Osteoblast (primary cell): ENCODE results near the gene CFAP54. TPM values are rescaled to one million over a fixed set of nuclear protein-coding genes. Genes with fewer than 3 reads are reported as not detected.

Experiments used
- DNase-seq: peaks from one replicate; pipeline ENCODE4 v3.0.0; 2011; ENCODE audit warnings: low spot score, mixed read lengths; ENCODE audit not compliant: insufficient read length; ENCODE audit errors: missing footprints
- H2AFZ ChIP-seq: 2 replicates; pipeline ENCODE4 v1.6.0; 2011; ENCODE audit warnings: mild to moderate bottlenecking, low read length
- H3K27ac ChIP-seq: 2 replicates; pipeline ENCODE4 v1.5.1; 2011; ENCODE audit warnings: mild to moderate bottlenecking, low read depth, low read length, moderate library complexity
- H3K27me3 ChIP-seq: 2 replicates; pipeline ENCODE4 v1.6.0; 2012; ENCODE audit warnings: mild to moderate bottlenecking, control low read depth, inconsistent platforms, low read length, moderate library complexity; ENCODE audit not compliant: insufficient read depth
- H3K36me3 ChIP-seq: 2 replicates; pipeline ENCODE4 v1.5.1; 2011; ENCODE audit warnings: mild to moderate bottlenecking, low read length, control low read depth, moderate library complexity; ENCODE audit not compliant: insufficient read depth
- H3K4me1 ChIP-seq: 2 replicates; pipeline ENCODE4 v1.5.1; 2011; ENCODE audit warnings: mild to moderate bottlenecking, low read length, control low read depth, moderate library complexity; ENCODE audit not compliant: insufficient read depth
- H3K4me2 ChIP-seq: 2 replicates; pipeline ENCODE4 v1.6.0; 2011; ENCODE audit warnings: mild to moderate bottlenecking, low read length; ENCODE audit not compliant: insufficient read depth
- H3K4me3 ChIP-seq: fragments of 200-600 bp; sonication (generic); 3 replicates; pipeline ENCODE4 v1.5.1; 2012; ENCODE audit warnings: mild to moderate bottlenecking, low read length, inconsistent platforms; ENCODE audit not compliant: insufficient read depth
- H3K79me2 ChIP-seq: 2 replicates; pipeline ENCODE4 v1.6.0; 2012; ENCODE audit warnings: mild to moderate bottlenecking, low read length, control low read depth, inconsistent platforms; ENCODE audit not compliant: insufficient read depth
- H3K9me3 ChIP-seq: 2 replicates; pipeline ENCODE4 v1.5.1; 2011; ENCODE audit warnings: low read depth, low read length, control low read depth
- H4K20me1 ChIP-seq: 2 replicates; pipeline ENCODE4 v1.6.0; 2012; ENCODE audit warnings: mild to moderate bottlenecking, low read length, control low read depth; ENCODE audit not compliant: insufficient read depth
- CTCF ChIP-seq: IDR thresholded peaks from 2 replicates; pipeline ENCODE4 v1.5.1; 2011; ENCODE audit warnings: mild to moderate bottlenecking, low read depth, low read length, moderate library complexity; ENCODE audit errors: extremely low read depth
- total RNA-seq: library from RNA; depleted of rRNA; stranded (reverse); fragments of >200 nt; gene quantifications from 2 replicates; pipeline ENCODE4 v1.2.3, GENCODE V29; 2012

Gene CFAP54
- total RNA-seq, 1 donor, result 2.2 TPM

GRCh38 chr12:96677363-96677762 is 188.0 kb downstream of the CFAP54 start:
- H3K4me3 ChIP-seq, result no peak overlapping the region
- H3K4me2 ChIP-seq, result no peak overlapping the region
- no peaks in the 10 kb centered on the region for H3K4me1 ChIP-seq
- DNase-seq, result no peak
- H3K36me3 ChIP-seq, result no peaks in the 10 kb centered on the region
- H3K79me2 ChIP-seq, result no peaks in the 10 kb centered on the region
- H3K27me3 ChIP-seq, result no peaks in the 10 kb centered on the region
- H3K9me3 ChIP-seq, result no peaks in the 10 kb centered on the region
- no peak overlapping the region for H2AFZ ChIP-seq
- no peaks in the 10 kb centered on the region for H4K20me1 ChIP-seq
- no peak overlapping the region for H3K27ac ChIP-seq
- TF ChIP-seq CTCF, result no peak

GRCh38 chr12:96687719-96688118 is 198.3 kb downstream of the CFAP54 start:
- no peaks in the 10 kb centered on the region for H3K36me3 ChIP-seq
- H3K79me2 ChIP-seq, result no peaks in the 10 kb centered on the region
- no peaks in the 10 kb centered on the region for H4K20me1 ChIP-seq
- TF ChIP-seq CTCF, result no peak
- no peaks in the 10 kb centered on the region for H3K9me3 ChIP-seq
- H3K4me2 ChIP-seq, result no peak overlapping the region
- no peak overlapping the region for H3K27ac ChIP-seq
- H2AFZ ChIP-seq, result peak overlapping the region; percentile 15
- no peaks in the 10 kb centered on the region for H3K4me1 ChIP-seq
- no peak overlapping the region for H3K4me3 ChIP-seq
- DNase-seq, result no peak
- no peaks in the 10 kb centered on the region for H3K27me3 ChIP-seq

- no peak for DNase-seq
- Histone ChIP-seq H2AFZ (peak overlapping the region; percentile 63), H4K20me1 (no peaks in the 10 kb centered on the region), H3K27me3 (no peaks in the 10 kb centered on the region), H3K4me3 (peak overlapping the region; percentile 28), H3K4me2 (peak overlapping the region; percentile 41), H3K9me3 (no peaks in the 10 kb centered on the region), H3K36me3 (no peaks in the 10 kb centered on the region), H3K4me1 (no peaks in the 10 kb centered on the region), H3K79me2 (no peaks in the 10 kb centered on the region), H3K27ac (no peak overlapping the region)
- peak; percentile 28 for TF ChIP-seq CTCF
Observed at GRCh38 chr12:96698521-96698920, 209.1 kb downstream of the CFAP54 start.

DNA sequence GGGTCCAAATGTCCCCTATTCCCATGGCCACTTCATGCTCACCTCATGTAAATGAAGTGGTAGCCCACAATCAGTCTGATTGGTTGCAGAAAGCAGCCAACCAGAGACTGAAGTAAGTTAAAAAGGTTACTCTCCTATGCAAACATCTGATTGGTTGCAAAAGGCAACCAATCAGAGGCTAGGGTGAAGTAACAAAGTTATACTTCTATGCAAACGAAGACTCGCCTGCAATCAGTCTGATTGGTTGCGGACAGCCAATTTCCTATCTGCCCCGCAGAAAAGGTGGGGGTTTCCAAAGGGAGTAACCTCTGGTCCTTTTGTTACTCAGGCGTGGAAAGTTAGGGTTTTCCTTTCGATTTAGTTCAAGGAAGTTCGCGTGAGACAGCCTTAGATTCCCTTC is 209.6 kb downstream of the CFAP54 start:
- H3K4me2 ChIP-seq, result peak overlapping the region; percentile 41
- no peak for TF ChIP-seq CTCF
- no peaks in the 10 kb centered on the region for H4K20me1 ChIP-seq
- peak overlapping the region; percentile 28 for H3K4me3 ChIP-seq
- H3K4me1 ChIP-seq, result no peaks in the 10 kb centered on the region
- H3K27me3 ChIP-seq, result no peaks in the 10 kb centered on the region
- H3K36me3 ChIP-seq, result no peaks in the 10 kb centered on the region
- no peak for DNase-seq
- no peaks in the 10 kb centered on the region for H3K9me3 ChIP-seq
- no peak overlapping the region for H3K27ac ChIP-seq
- H2AFZ ChIP-seq, result peak overlapping the region; percentile 63
- no peaks in the 10 kb centered on the region for H3K79me2 ChIP-seq
